ENCODE results near the gene RNF152.

The RNF152 gene

GRCh38 chr18:61827591-61827990 is 65.2 kb downstream of the RNF152 start:
- no peaks in the 10 kb centered on the region for H3K4me1 ChIP-seq (ENCODE audit: control insufficient read depth, low read length)
- H3K9me2 ChIP-seq (replicated peaks; ENCODE audit: control insufficient read depth, low read length): no peaks in the 10 kb centered on the region
- H3K4me3 ChIP-seq (ENCODE audit: low read length): no peak overlapping the region
- H3K4me2 ChIP-seq (ENCODE audit: low read length): no peak overlapping the region
- H4K20me1 ChIP-seq (ENCODE audit: control insufficient read depth, insufficient read depth, low read depth, low read length): no peaks in the 10 kb centered on the region
- H3F3A ChIP-seq (ENCODE audit: control insufficient read depth, insufficient read depth): no peaks in the 10 kb centered on the region
- no peak for TF ChIP-seq EZH2phosphoT487 (IDR thresholded peaks at IDR 0.05; ENCODE audit: borderline replicate concordance, low read length)
- no peak for TF ChIP-seq CTCF (IDR thresholded peaks at IDR 0.05; ENCODE audit: low read depth, low read length, poor library complexity, severe bottlenecking)
- no peaks in the 10 kb centered on the region for H3K36me3 ChIP-seq (ENCODE audit: control insufficient read depth, low read length)
- no peak overlapping the region for H3K27ac ChIP-seq (ENCODE audit: low read depth, low read length)
- no peaks in the 10 kb centered on the region for H3K9me3 ChIP-seq (ENCODE audit: control insufficient read depth, insufficient read depth, low read length)
- no peaks in the 10 kb centered on the region for H3K27me3 ChIP-seq (ENCODE audit: control insufficient read depth, low read length)
- H3K79me2 ChIP-seq (ENCODE audit: control insufficient read depth, low read length): no peaks in the 10 kb centered on the region

GRCh38 chr18:61825386-61825785 is 67.4 kb downstream of the RNF152 start:
- Histone ChIP-seq H3K36me3 (ENCODE audit: control insufficient read depth, low read length) (no peaks in the 10 kb centered on the region), H3F3A (ENCODE audit: control insufficient read depth, insufficient read depth) (no peaks in the 10 kb centered on the region), H3K27ac (ENCODE audit: low read depth, low read length) (no peak overlapping the region), H3K79me2 (ENCODE audit: control insufficient read depth, low read length) (no peaks in the 10 kb centered on the region), H4K20me1 (ENCODE audit: control insufficient read depth, insufficient read depth, low read depth, low read length) (no peaks in the 10 kb centered on the region), H3K4me2 (ENCODE audit: low read length) (no peak overlapping the region), H3K4me1 (ENCODE audit: control insufficient read depth, low read length) (no peaks in the 10 kb centered on the region), H3K9me2 (replicated peaks; ENCODE audit: control insufficient read depth, low read length) (no peaks in the 10 kb centered on the region), H3K27me3 (ENCODE audit: control insufficient read depth, low read length) (no peaks in the 10 kb centered on the region), H3K9me3 (ENCODE audit: control insufficient read depth, insufficient read depth, low read length) (no peaks in the 10 kb centered on the region), H3K4me3 (ENCODE audit: low read length) (no peak overlapping the region)
- no peak for TF ChIP-seq EZH2phosphoT487 (IDR thresholded peaks at IDR 0.05; ENCODE audit: borderline replicate concordance, low read length)
- no peak for TF ChIP-seq CTCF (IDR thresholded peaks at IDR 0.05; ENCODE audit: low read depth, low read length, poor library complexity, severe bottlenecking)

GRCh38 chr18:61824733-61825363 is 68.0 kb downstream of the RNF152 start:
- Histone ChIP-seq H3K4me1 (ENCODE audit: control insufficient read depth, low read length) (no peaks in the 10 kb centered on the region), H3K79me2 (ENCODE audit: control insufficient read depth, low read length) (no peaks in the 10 kb centered on the region), H3K9me2 (replicated peaks; ENCODE audit: control insufficient read depth, low read length) (no peaks in the 10 kb centered on the region), H3K4me2 (ENCODE audit: low read length) (no peak overlapping the region), H3K4me3 (ENCODE audit: low read length) (no peak overlapping the region), H4K20me1 (ENCODE audit: control insufficient read depth, insufficient read depth, low read depth, low read length) (no peaks in the 10 kb centered on the region), H3K36me3 (ENCODE audit: control insufficient read depth, low read length) (no peaks in the 10 kb centered on the region), H3K27ac (ENCODE audit: low read depth, low read length) (no peak overlapping the region), H3K27me3 (ENCODE audit: control insufficient read depth, low read length) (no peaks in the 10 kb centered on the region), H3F3A (ENCODE audit: control insufficient read depth, insufficient read depth) (no peaks in the 10 kb centered on the region), H3K9me3 (ENCODE audit: control insufficient read depth, insufficient read depth, low read length) (no peaks in the 10 kb centered on the region)
- TF ChIP-seq EZH2phosphoT487 (IDR thresholded peaks at IDR 0.05; ENCODE audit: borderline replicate concordance, low read length): no peak
- no peak for TF ChIP-seq CTCF (IDR thresholded peaks at IDR 0.05; ENCODE audit: low read depth, low read length, poor library complexity, severe bottlenecking)

Measured in DOHH2 (cell line).